SHP77 (cell line): ENCODE results near the gene HOXA10.

Experiments
- DNase-seq, 2 experiments: peaks; one replicate each; lab custom pipeline; 2025; lab: John Stamatoyannopoulos, UW

The HOXA10 gene

GRCh38 chr7:27166531-27167505 is 7.3 kb downstream of the HOXA10 start:
- no peak for DNase-seq

GRCh38 chr7:27165996-27166530 is 8.1 kb downstream of the HOXA10 start:
- DNase-seq = no peak

- no peak for DNase-seq
These were observed 8.8 kb downstream of the HOXA10 start, which contains the start of gene HOXA9 for GRCh38 chr7:27165089-27165995. Gene HOXA9 (minus strand): TSS chr7:27165537. CDS start chr7:27165457, 80 bp downstream.

- no peak for DNase-seq
These were observed 9.6 kb downstream of the HOXA10 start for GRCh38 chr7:27164367-27165088.

GRCh38 chr7:27164045-27164366 is 10.1 kb downstream of the HOXA10 start:
- DNase-seq = no peak

GRCh38 chr7:27163288-27164044 is 10.7 kb downstream of the HOXA10 start:
- no peak for DNase-seq

- no peak for DNase-seq
These were observed 11.4 kb downstream of the HOXA10 start for GRCh38 chr7:27162561-27163287.

GRCh38 chr7:27161721-27162560 is 12.2 kb downstream of the HOXA10 start:
- no peak for DNase-seq

GRCh38 chr7:27161214-27161720 is 12.9 kb downstream of the HOXA10 start:
- no peak for DNase-seq

- DNase-seq = peak; percentile 79 to 84
These were observed 13.4 kb downstream of the HOXA10 start for GRCh38 chr7:27160546-27161213.

GRCh38 chr7:27160145-27160545 is 14.0 kb downstream of the HOXA10 start:
- no peak for DNase-seq

GRCh38 chr7:27159266-27160144 is 14.6 kb downstream of the HOXA10 start:
- no peak for DNase-seq

GRCh38 chr7:27158436-27159265 is 15.5 kb downstream of the HOXA10 start:
- DNase-seq = no peak

GRCh38 chr7:27157702-27158431 is 16.3 kb downstream of the HOXA10 start:
- DNase-seq = no peak

GRCh38 chr7:27156916-27157701 is 17.0 kb downstream of the HOXA10 start:
- DNase-seq = no peak
